GM12878 (cell line): ENCODE data around the gene EEF1G. TPM values are rescaled to one million over a fixed set of nuclear protein-coding genes. Genes with fewer than 3 reads are reported as not detected.

Experiments used
- ATAC-seq: fragments of 200-7000 bp; cut with Tn5 transposase; 3 replicates; pipeline ENCODE4 v1.9.1; 2020; ENCODE audit warnings: mild to moderate bottlenecking, moderate library complexity
- BruUV-seq: library from RNA; stranded (reverse); fragments of 400-500 nt; replicated peaks from 2 replicates; lab custom pipeline; 2021; lab: Mats Ljungman, UMichigan
- CTCF ChIA-PET: fragments of 300-600 bp; sonication (Branson Sonifier 250); formaldehyde crosslinking; extraction: SDS; loops from one replicate; lab custom pipeline; 2021; ENCODE audit warnings: inconsistent platforms; lab: Yijun Ruan, JAX
- POLR2A ChIA-PET: fragments of 350-600 bp; formaldehyde crosslinking; extraction: SDS; loops from one replicate; lab custom pipeline; 2021; ENCODE audit warnings: inconsistent platforms; lab: Charles Lee
- RAD21 ChIA-PET: fragments of 300-600 bp; sonication (Branson Sonifier 250); formaldehyde crosslinking; loops from one replicate; lab custom pipeline; 2023; ENCODE audit warnings: antibody characterized with exemption; ENCODE audit not compliant: unreplicated experiment; lab: Charles Lee
- SMC1A ChIA-PET: fragments of 300-600 bp; sonication (Branson Sonifier 250); formaldehyde crosslinking; loops from one replicate; lab custom pipeline; 2023; ENCODE audit not compliant: unreplicated experiment, uncharacterized antibody; lab: Charles Lee
- DNase-seq: peaks from one replicate; pipeline ENCODE4 v3.0.0-alpha.2; 2011; ENCODE audit warnings: low read depth, low spot score
- FAIRE-seq: peaks from 3 replicates; lab custom pipeline; 2011; peaks lifted over from hg19 to GRCh38; lab: Jason Lieb, UNC
- H2AFZ ChIP-seq: 2 replicates; pipeline ENCODE4 v1.6.0; 2011; ENCODE audit warnings: low read depth, low read length, control low read depth; ENCODE audit not compliant: control insufficient read depth
- H3K27ac ChIP-seq: 2 replicates; pipeline ENCODE4 v1.5.1; 2011; ENCODE audit warnings: control low read depth; ENCODE audit not compliant: control insufficient read depth, insufficient read depth
- H3K27me3 ChIP-seq, 2 experiments: replicated peaks in 1 of 2; 2 replicates each; pipeline versions ENCODE4 v1.6.0 to v1.6.1; 2011; ENCODE audit warnings: low read length in 1 of 2; ENCODE audit not compliant: control insufficient read depth in 2 of 2, insufficient read depth in 2 of 2
- H3K36me3 ChIP-seq, 2 experiments: 2 replicates each; pipeline ENCODE4 v1.5.1; 2011; ENCODE audit warnings: low read length in 1 of 2; ENCODE audit not compliant: control insufficient read depth in 2 of 2, insufficient read depth in 2 of 2
- H3K4me1 ChIP-seq: 2 replicates; pipeline ENCODE4 v1.6.1; 2011; ENCODE audit warnings: mild to moderate bottlenecking, low read length, moderate library complexity, mixed read lengths; ENCODE audit not compliant: control insufficient read depth, insufficient read depth
- H3K4me2 ChIP-seq: 2 replicates; pipeline ENCODE4 v1.6.0; 2011; ENCODE audit warnings: control low read depth; ENCODE audit not compliant: control insufficient read depth, insufficient read depth
- H3K4me3 ChIP-seq: fragments of 200-600 bp; sonication (generic); 2 replicates; pipeline ENCODE4 v1.5.1; 2016
- H3K79me2 ChIP-seq: 2 replicates; pipeline ENCODE4 v1.6.0; 2011; ENCODE audit warnings: low read length; ENCODE audit not compliant: control insufficient read depth, insufficient read depth
- H3K9ac ChIP-seq: 2 replicates; pipeline ENCODE4 v1.8.0; 2011; ENCODE audit warnings: low read length, control low read depth, mixed read lengths; ENCODE audit not compliant: control insufficient read depth, insufficient read depth
- H3K9me3 ChIP-seq: replicated peaks from 3 replicates; pipeline ENCODE4 v1.5.1; 2011; ENCODE audit warnings: mild to moderate bottlenecking, low read length; ENCODE audit not compliant: control insufficient read depth, insufficient read depth
- H4K20me1 ChIP-seq: 2 replicates; pipeline ENCODE4 v1.6.0; 2011; ENCODE audit not compliant: control insufficient read depth, insufficient read depth
- BCLAF1 ChIP-seq: fragments of 450-650 bp; IDR thresholded peaks from 2 replicates; pipeline ENCODE4 v1.6.1; 2017; ENCODE audit warnings: antibody characterized with exemption, mild to moderate bottlenecking, moderate library complexity
- CBFB ChIP-seq: IDR thresholded peaks from 2 replicates; pipeline ENCODE4 v1.6.1; 2016; ENCODE audit warnings: antibody characterized with exemption, low read depth
- CHD1 ChIP-seq: IDR thresholded peaks from 2 replicates; pipeline ENCODE4 v1.6.1; 2012; ENCODE audit warnings: low read depth, low read length, improper control_type of control experiment
- FOS ChIP-seq: IDR thresholded peaks from 3 replicates; pipeline ENCODE4 v1.6.1; 2011; ENCODE audit warnings: borderline replicate concordance; ENCODE audit not compliant: insufficient read length; ENCODE audit errors: extremely low read depth
- GATAD2B ChIP-seq: fragments of 450-650 bp; conservative IDR thresholded peaks from 2 replicates; pipeline ENCODE4 v1.6.1; 2017; ENCODE audit warnings: low read depth, mild to moderate bottlenecking, moderate library complexity
- HCFC1 ChIP-seq: fragments of 150-350 bp; IDR thresholded peaks from 2 replicates; pipeline ENCODE4 v1.6.1; 2014; ENCODE audit warnings: low read length
- IKZF2 ChIP-seq, 2 experiments: fragments of 450-650 bp; IDR thresholded peaks; 2 replicates each; pipeline ENCODE4 v1.6.1; 2017; ENCODE audit warnings: mild to moderate bottlenecking in 2 of 2, moderate library complexity in 2 of 2
- MLLT1 ChIP-seq: fragments of 450-650 bp; IDR thresholded peaks from 2 replicates; pipeline ENCODE4 v1.6.1; 2016; ENCODE audit warnings: mild to moderate bottlenecking
- MTA2 ChIP-seq: fragments of 450-650 bp; IDR thresholded peaks from 2 replicates; pipeline ENCODE4 v1.6.1; 2016; ENCODE audit warnings: low read depth, mild to moderate bottlenecking, moderate library complexity
- NBN ChIP-seq: fragments of 450-650 bp; IDR thresholded peaks from 2 replicates; pipeline ENCODE4 v1.6.1; 2016
- POLR2A ChIP-seq: IDR thresholded peaks from 2 replicates; pipeline ENCODE4 v1.6.1; 2011; ENCODE audit warnings: low read depth, mild to moderate bottlenecking, low read length
- POLR2AphosphoS5 ChIP-seq: IDR thresholded peaks from 2 replicates; pipeline ENCODE4 v1.6.1; 2011; ENCODE audit warnings: mild to moderate bottlenecking, low read length, inconsistent platforms
- RB1 ChIP-seq: fragments of 450-650 bp; formaldehyde crosslinking; IDR thresholded peaks from 2 replicates; pipeline ENCODE4 v1.6.1; 2017; ENCODE audit warnings: mild to moderate bottlenecking, borderline replicate concordance
- RELB ChIP-seq: fragments of 450-650 bp; IDR thresholded peaks from 2 replicates; pipeline ENCODE4 v1.6.1; 2017; ENCODE audit warnings: low read depth, mild to moderate bottlenecking, moderate library complexity
- RUNX3 ChIP-seq: IDR thresholded peaks from 2 replicates; pipeline ENCODE4 v1.6.1; 2012; ENCODE audit warnings: low read length, inconsistent platforms
- SMARCA5 ChIP-seq: fragments of 450-650 bp; IDR thresholded peaks from 2 replicates; pipeline ENCODE4 v1.6.1; 2017; ENCODE audit warnings: mild to moderate bottlenecking
- STAT3 ChIP-seq: IDR thresholded peaks from 2 replicates; pipeline ENCODE4 v1.6.1; 2011; ENCODE audit warnings: low read depth, low read length, improper control_type of control experiment
- ZNF217 ChIP-seq: fragments of 450-650 bp; IDR thresholded peaks from 2 replicates; pipeline ENCODE4 v1.6.1; 2017; ENCODE audit warnings: antibody characterized with exemption, mild to moderate bottlenecking
- WGBS: methylation state at CpG from one replicate; pipeline ENCODE4 v1.1.6; 2016; ENCODE audit warnings: low lambda C conversion rate; ENCODE audit not compliant: insufficient replicate concordance, insufficient coverage; ENCODE audit errors: missing lambda C conversion rate; 5-methylcytosine and 5-hydroxymethylcytosine counted together
- in situ Hi-C: fragments of 300-500 bp; cut with MboI; formaldehyde crosslinking; loops from 9 replicates; pipeline ENCODE4 v1.14.3; 2018; ENCODE audit warnings: mixed read lengths
- intact Hi-C: fragments of 100-400 bp; cut with micrococcal nuclease; formaldehyde crosslinking; loops from one replicate; pipeline ENCODE4 v1.14.2; 2022; ENCODE audit not compliant: unreplicated experiment
- polyA plus RNA-seq, 11 experiments: library from polyadenylated mRNA; depleted of rRNA in 4 of 11; unstranded in 6 of 11; stranded (reverse) in 5 of 11; fragments of >200 nt; fragmentation: Nextera tagmentation in 4 of 11; fragmentation: Illumina TruSeq in 1 of 11; extraction: Ambion mirVana in 4 of 11; extraction: Trizol in 1 of 11; gene quantifications; 1 replicate in 1 of 11; 2 replicates in 10 of 11; pipeline versions ENCODE4 v1.2.1 to v1.2.3, GENCODE V29; 2011 to 2016; ENCODE audit warnings: inconsistent platforms in 2 of 11, missing spikeins in 2 of 11, low read depth in 1 of 11
- total RNA-seq, 4 experiments: library from RNA; depleted of rRNA in 3 of 4; stranded (reverse); fragments of >200 nt in 3 of 4; fragmentation: Illumina TruSeq in 1 of 4; extraction: Trizol in 1 of 4; gene quantifications; 2 replicates each; pipeline versions ENCODE4 v1.2.1 to v1.2.3, GENCODE V29; 2013 to 2021

EEF1G gene
- total and polyA plus RNA-seq, 10 of the 15 experiments (the other 5 are each of a cell fraction or from before 2014, with no cell fraction given), result 850 to 2,739 (median 2,277) TPM

- in situ Hi-C loops, result no loop called here
- Histone ChIP-seq H3K27me3 (no peaks in the 10 kb centered on the region), H4K20me1 (no peaks in the 10 kb centered on the region), H3K9me3 (no peaks in the 10 kb centered on the region), H3K4me3 (peak overlapping the region; percentile 94), H3K4me1 (peaks cover 14% of the 10 kb centered on the region), H3K27ac (peak overlapping the region; percentile 81), H3K36me3 (no peaks in the 10 kb centered on the region; a peak in 1 of 4 replicates), H3K4me2 (peak overlapping the region; percentile 97), H3K79me2 (peaks cover 16% of the 10 kb centered on the region), H2AFZ (peak overlapping the region; percentile 85), H3K9ac (peak overlapping the region; percentile 95)
- ATAC-seq (peak; percentile 54), DNase-seq (no peak), FAIRE-seq (no peak)
- ChIA-PET POLR2A (interaction anchor here (0.5 to 2.6 kb wide), 16 partner anchors 8 to 245 kb away, joined by 3 to 13 read pairs (median 5); partner anchors contain the start of genes B3GAT3, C11orf98, CSKMT and LBHD1), RAD21 (interaction anchor here (0.8 to 2.1 kb wide), 9 partner anchors 10 to 242 kb away, joined by 3 to 9 read pairs (median 4); partner anchors contain the start of genes B3GAT3, C11orf98, CSKMT and MTA2), SMC1A (interaction anchor here (0.7 to 2.9 kb wide), 9 partner anchors 10 to 142 kb away, joined by 3 to 19 read pairs (median 4); partner anchors contain the start of genes B3GAT3, INTS5, MTA2 and TUT1), CTCF (interaction anchor here (0.5 to 4.9 kb wide), 17 partner anchors 9 to 1067 kb away, joined by 3 to 41 read pairs (median 4); partner anchors contain the start of genes B3GAT3, MTA2, SLC3A2 and TUT1)
- BruUV-seq, result no TSS peak
- under 1% methylated on average over 34 of the region's 34 CpGs for WGBS
- intact Hi-C loops, result loop anchor here (5.0 kb wide), 1 partner anchor 60 kb away; the partner anchor contains the start of genes LBHD1 and UQCC3
- TF ChIP-seq CBFB (no peak), POLR2AphosphoS5 (peak; percentile 59; the same call in 1 of the 2 replicates), CHD1 (0 out of 2 replicates have a peak, but pooled peaks have one; percentile 49), MLLT1 (peak; percentile 73), FOS (no peak), MTA2 (0 out of 2 replicates have a peak, but pooled peaks have one; percentile 39), RB1 (no peak), GATAD2B (0 out of 2 replicates have a peak, but pooled peaks have one; percentile 59), STAT3 (no peak), HCFC1 (0 out of 2 replicates have a peak, but pooled peaks have one; percentile 10), SMARCA5 (peak; percentile 65; the same call in 1 of the 2 replicates), IKZF2 (IDR thresholded peaks at IDR 0.05) (peak; percentile 53 to 61), RELB (peak; percentile 43; the same call in 1 of the 2 replicates), BCLAF1 (no peak), POLR2A (peak; percentile 12; the same call in 1 of the 2 replicates), RUNX3 (peak; percentile 45; the same call in 1 of the 2 replicates), NBN (peak; percentile 74; the same call in 1 of the 2 replicates), ZNF217 (no peak)
Observed at GRCh38 chr11:62611705-62612365, 38.1 kb upstream of the EEF1G start.
